Left lobe of liver (tissue), 2 donors: ENCODE measurements around the gene NEURL1. TPM values are rescaled to one million over a fixed set of nuclear protein-coding genes. Genes with fewer than 3 reads are reported as not detected.
"Not testable (repeated sequence)": the region's sequence is repeated elsewhere in the genome, so short reads cannot be mapped to it uniquely, and the experiment has no call there.

ENCODE experiments used
- ATAC-seq: fragments of 200-7000 bp; cut with Tn5 transposase; one replicate; pipeline ENCODE4 v1.9.1; 2020; ENCODE audit warnings: mild to moderate bottlenecking, moderate library complexity
- DNase-seq: peaks from one replicate; pipeline ENCODE4 v3.0.0-alpha.2; 2020; ENCODE audit warnings: low spot score
- total RNA-seq: library from RNA; stranded (reverse); gene quantifications from one replicate; pipeline ENCODE4 v1.2.1, GENCODE V29; 2021
- donor health status: DM: no; HTN: no; CAD: no; lungs with moderate emphysema.
- donor health status: DM: no; HTN: yes; CAD: no.

Gene NEURL1
- total RNA-seq, 1 donor from 2014 or later = 1.7 TPM

DNA sequence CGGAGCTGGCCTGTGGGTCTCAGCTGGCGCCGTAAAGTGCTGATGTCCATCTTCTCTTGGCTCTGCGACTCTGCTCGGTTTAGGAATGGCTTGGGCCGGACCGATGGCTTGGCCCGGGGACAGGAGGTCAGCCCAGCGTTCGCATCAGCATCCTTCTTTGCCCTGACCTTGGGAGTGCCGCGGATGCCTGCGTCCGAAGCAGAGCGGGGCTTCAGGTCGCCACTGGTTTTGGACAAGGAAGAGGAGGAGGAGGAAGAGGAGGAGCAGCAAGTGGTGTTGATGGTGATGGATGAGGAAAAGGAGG, 109.3 kb downstream of the NEURL1 start:
- ATAC-seq (no peak), DNase-seq (no peak)

- DNase-seq (no peak), ATAC-seq (no peak)
These were observed 109.9 kb downstream of the NEURL1 start for GRCh38 chr10:103603382-103603781.

GRCh38 chr10:103605359-103606096, 112.0 kb downstream of the NEURL1 start:
- peak; percentile 72 for ATAC-seq
- no peak for DNase-seq

DNA sequence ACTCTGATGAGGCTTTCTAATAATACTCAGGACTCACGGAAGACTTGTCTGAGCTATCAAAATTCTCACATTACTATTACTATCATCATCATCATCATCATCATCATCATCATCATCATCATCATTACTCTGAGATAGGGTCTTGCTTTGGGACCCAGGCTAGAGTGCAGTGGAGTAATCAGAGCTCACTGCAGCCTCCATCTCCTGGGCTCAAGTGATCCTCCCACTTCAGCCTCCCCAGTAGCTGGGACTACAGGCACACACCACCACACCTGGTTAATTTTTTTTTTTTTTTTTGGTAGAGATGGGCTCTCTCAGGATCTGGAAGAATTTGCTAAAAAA, 112.6 kb downstream of the NEURL1 start:
- ATAC-seq, DNase-seq: not testable (repeated sequence)

DNA sequence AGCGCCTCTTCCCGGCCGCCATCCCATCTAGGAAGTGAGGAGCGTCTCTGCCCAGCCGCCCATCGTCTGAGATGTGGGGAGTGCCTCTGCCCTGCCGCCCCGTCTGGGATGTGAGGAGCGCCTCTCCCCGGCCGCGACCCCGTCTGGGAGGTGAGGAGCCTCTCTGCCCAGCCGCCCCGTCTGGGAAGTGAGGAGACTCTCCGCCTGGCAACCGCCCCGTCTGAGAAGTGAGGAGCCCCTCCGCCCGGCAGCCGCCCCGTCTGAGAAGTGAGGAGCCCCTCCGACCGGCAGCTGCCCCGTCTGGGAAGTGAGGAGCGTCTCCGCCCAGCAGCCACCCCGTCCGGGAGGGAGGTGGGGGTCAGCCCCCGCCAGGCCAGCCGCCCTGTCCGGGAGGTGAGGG, 113.5 kb downstream of the NEURL1 start:
- not testable (repeated sequence) for DNase-seq, ATAC-seq

GRCh38 chr10:103608056-103608455, 114.6 kb downstream of the NEURL1 start:
- DNase-seq, ATAC-seq: not testable (repeated sequence)

DNA sequence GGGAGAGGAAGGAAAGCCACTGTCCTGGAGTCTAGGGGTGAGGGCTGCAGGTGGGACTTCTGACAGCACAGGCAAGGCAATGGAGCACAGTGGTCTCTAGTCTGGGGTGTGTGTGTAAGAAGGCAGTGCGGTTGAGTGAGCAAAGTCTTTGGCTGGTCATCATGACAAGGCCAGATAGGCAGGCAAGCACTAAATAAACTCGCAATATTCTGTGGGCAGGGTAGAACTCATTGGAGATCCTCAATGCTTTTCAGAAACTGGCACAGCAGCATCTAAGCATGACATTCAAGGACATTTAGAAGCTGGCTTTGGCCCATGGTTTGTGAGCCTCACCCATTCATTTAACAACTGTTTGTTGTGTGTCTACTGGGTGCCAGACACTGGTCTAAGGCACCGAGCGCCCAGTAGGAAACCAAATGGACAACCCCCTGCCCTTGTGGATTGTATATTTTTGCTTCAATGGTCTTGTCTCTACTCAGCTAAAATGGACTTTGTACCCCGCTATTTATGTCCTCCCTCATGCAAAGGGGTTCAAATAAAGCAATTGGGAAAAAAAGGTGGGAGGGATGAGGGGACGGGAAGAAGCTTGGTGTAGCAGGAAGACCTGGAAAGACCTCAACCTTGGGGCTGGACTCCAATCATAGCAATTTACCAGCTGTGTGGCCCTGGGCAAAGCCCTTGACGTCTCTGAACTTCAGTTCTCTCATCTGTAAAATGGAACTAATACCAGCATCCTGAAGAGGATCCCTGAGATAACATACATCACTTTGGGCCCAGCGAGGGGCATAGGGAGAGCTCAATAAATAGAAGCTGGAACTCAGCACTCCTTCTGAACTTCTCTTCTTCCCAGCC, 116.0 kb downstream of the NEURL1 start:
- no peak for DNase-seq
- ATAC-seq = no peak

GRCh38 chr10:103610083-103610472, 116.6 kb downstream of the NEURL1 start:
- DNase-seq = no peak
- no peak for ATAC-seq

DNA sequence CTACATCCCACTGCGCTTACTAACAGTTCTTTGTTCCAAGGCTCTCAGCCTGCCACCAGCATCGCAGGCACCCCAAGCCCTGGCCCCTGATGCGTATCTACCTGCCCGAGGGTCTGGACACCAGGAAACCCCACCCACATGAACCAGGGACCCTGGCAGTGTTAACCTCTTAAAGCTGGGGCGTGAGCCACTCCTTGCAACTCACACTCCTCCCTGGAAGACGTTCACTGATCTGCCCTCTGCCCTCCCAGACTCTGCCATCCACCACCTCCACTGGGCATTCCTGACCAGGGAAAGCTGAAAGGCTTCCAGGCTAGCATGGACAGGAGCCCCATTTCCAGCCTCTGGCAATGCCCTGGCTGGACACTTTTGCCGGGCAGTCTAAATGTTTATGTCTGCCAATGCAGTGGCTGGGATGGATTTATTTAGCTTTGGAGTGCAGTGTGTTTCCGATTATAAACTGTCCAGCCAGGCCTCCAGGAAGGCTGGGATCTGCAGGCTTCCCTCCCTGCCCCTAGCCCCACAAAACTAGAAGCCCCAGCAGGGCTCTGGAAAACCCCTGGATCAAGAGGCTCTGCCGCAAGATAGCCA, 117.5 kb downstream of the NEURL1 start:
- DNase-seq (no peak), ATAC-seq (no peak)

DNA sequence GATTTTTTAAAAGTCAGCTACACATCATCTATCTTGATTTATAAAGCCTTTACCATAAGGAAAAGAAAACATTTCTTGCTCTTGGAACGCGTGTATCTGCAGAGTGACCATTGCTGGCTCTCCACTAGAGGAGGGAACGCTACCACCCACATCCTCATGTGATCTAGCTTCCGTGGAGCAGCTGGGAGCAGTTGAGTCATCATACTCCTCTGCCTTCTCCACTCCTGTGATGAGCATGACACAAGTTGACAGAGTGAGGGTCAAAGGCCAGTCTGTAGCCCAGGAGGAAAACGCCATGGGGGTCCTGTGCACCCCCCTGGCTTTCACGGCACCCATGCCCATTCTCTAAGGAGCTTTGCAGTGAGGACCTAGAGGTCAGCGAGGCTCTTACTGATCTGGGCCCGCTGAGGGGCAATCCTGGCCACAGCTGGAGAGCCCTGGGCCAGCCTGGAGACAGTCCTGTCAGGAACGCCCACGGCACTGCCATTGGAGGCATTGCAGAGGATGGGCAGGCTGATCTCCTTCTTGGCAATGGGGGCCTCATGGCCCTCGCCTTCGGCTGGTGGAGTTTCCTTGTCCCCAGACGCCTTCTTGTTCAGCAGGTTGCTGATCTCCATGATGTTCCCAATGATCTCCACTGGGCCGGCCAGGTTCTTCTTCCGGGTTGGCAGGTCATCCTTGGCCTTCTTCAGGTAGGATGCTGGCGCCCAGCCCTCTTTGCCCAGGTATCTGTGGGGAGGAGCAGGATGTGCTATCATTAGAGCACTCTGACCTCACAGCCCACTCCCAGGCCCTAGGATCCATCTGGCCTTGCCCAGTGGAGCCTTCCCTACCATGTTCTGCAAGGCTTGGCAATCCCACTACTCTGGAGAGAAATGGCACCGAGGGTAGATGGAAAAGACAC, 119.2 kb downstream of the NEURL1 start:
- ATAC-seq = no peak
- DNase-seq = no peak

- no peak for ATAC-seq
- DNase-seq = no peak
These were observed 120.1 kb downstream of the NEURL1 start for GRCh38 chr10:103613616-103614015.

- DNase-seq (no peak), ATAC-seq (no peak)
These were observed 121.0 kb downstream of the NEURL1 start for GRCh38 chr10:103614306-103615158.

GRCh38 chr10:103616705-103617601, 123.4 kb downstream of the NEURL1 start:
- ATAC-seq (peak; percentile 76), DNase-seq (peak; percentile 93)

GRCh38 chr10:103617602-103618385, 124.3 kb downstream of the NEURL1 start:
- ATAC-seq (no peak), DNase-seq (no peak)

GRCh38 chr10:103618575-103619423, 125.3 kb downstream of the NEURL1 start:
- DNase-seq (peak; percentile 69), ATAC-seq (peak; percentile 35)

DNA sequence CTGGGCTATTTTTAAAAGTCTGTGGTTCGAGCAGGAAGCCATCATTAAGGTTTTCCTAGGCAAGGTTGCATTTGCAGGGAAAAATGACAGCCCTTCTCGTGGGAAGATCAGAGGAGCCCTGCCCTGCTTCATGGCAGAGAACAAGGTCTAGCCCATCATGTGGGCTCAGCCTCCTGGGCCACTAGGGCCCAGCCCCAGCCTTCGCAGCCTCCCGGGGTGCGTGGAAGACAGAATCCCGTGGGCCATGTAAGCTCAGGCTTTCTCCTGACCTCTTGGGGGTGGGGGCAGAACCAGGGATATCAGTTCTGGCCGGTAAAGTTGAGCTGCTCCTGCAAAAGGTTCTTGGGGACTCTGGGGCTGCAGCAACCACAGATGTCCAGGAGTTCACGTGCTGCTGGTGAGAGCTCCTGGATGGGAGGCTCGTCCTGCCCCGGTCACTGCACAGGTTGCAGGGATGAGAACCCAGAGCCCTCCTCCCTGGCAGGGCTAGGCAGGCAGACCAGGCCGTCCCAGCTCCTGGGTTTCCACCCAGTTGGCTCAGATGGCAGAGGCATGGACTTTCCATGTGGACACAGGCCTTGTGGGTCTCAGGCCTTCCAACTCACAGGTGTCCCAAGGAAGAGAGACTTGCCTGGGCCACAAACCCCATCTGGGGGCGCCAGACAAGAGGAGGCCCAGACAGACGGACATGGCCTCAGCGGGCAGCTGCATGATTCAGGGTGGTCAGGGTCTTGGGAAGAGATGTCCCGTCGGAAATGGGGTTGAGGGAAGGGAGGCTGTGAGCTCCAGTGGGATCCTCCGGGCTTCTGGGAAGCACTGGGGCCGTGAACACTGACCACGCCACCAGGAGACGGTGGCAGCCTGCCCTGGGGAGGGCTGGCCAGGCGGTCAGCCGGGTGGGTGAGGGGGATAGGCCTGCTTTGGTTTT, 126.2 kb downstream of the NEURL1 start:
- ATAC-seq (peak; percentile 21), DNase-seq (peak; percentile 62)
